CD4-positive, CD25-positive, alpha-beta regulatory T cell (primary cell): ENCODE data around the gene CPVL. TPM values are rescaled to one million over a fixed set of nuclear protein-coding genes. Genes with fewer than 3 reads are reported as not detected.

Source experiments
- ATAC-seq, 2 donors: fragments of 150-1000 bp; cut with Tn5 transposase; one replicate each; pipeline ENCODE4 v1.10.0; 2021; ENCODE audit warnings: low read depth in 2 of 2, moderate number of reproducible peaks in 2 of 2, moderate library complexity in 1 of 2
- DNase-seq, 3 donors: peaks; one replicate each; pipeline versions ENCODE4 v3.0.0 to v3.0.0-alpha.2; 2012 to 2022; ENCODE audit warnings: mixed read lengths in 1 of 3
- H3K27ac ChIP-seq: one replicate; pipeline ENCODE4 v1.7.0; 2013; ENCODE audit warnings: mild to moderate bottlenecking, low read length; ENCODE audit not compliant: insufficient read depth, poor library complexity, severe bottlenecking
- H3K27me3 ChIP-seq: one replicate; pipeline ENCODE4 v1.7.0; 2013; ENCODE audit warnings: low read length; ENCODE audit not compliant: control insufficient read depth, insufficient read depth
- H3K36me3 ChIP-seq: one replicate; pipeline ENCODE4 v1.7.0; 2013; ENCODE audit warnings: mild to moderate bottlenecking, low read length, moderate library complexity; ENCODE audit not compliant: control insufficient read depth, insufficient read depth
- H3K4me1 ChIP-seq: 2 replicates; pipeline ENCODE4 v1.7.0; 2013; ENCODE audit warnings: mild to moderate bottlenecking, low read length; ENCODE audit not compliant: insufficient read depth, control insufficient read depth, poor library complexity, severe bottlenecking
- H3K4me3 ChIP-seq: one replicate; pipeline ENCODE4 v1.7.0; 2013; ENCODE audit warnings: low read depth, mild to moderate bottlenecking, low read length, moderate library complexity
- H3K9me3 ChIP-seq, 2 experiments: 1 replicate in 1 of 2; 2 replicates in 1 of 2; pipeline ENCODE4 v1.7.0; 2013; ENCODE audit warnings: low read length in 2 of 2, mild to moderate bottlenecking in 1 of 2, moderate library complexity in 1 of 2; ENCODE audit not compliant: control insufficient read depth in 2 of 2
- H3K27ac Mint-ChIP-seq, 3 donors: one replicate each; pipeline ENCODE4 v1.8.0; 2020 to 2022; ENCODE audit warnings: mild to moderate bottlenecking in 3 of 3, mixed read lengths in 3 of 3, moderate library complexity in 2 of 3
- H3K27me3 Mint-ChIP-seq: one replicate; pipeline ENCODE4 v1.8.0; 2022; ENCODE audit warnings: mild to moderate bottlenecking, mixed read lengths
- H3K36me3 Mint-ChIP-seq: one replicate; pipeline ENCODE4 v1.8.0; 2020; ENCODE audit warnings: mixed read lengths
- H3K4me1 Mint-ChIP-seq, 4 donors: one replicate each; pipeline ENCODE4 v1.8.0; 2020 to 2022; ENCODE audit warnings: mixed read lengths in 4 of 4, mild to moderate bottlenecking in 1 of 4
- H3K4me3 Mint-ChIP-seq, 4 donors: one replicate each; pipeline ENCODE4 v1.8.0; 2020 to 2022; ENCODE audit warnings: mild to moderate bottlenecking in 4 of 4, mixed read lengths in 4 of 4, moderate library complexity in 3 of 4
- H3K9me3 Mint-ChIP-seq, 7 donors: one replicate each; pipeline ENCODE4 v1.8.0; 2020 to 2022; ENCODE audit warnings: mixed read lengths in 7 of 7, mild to moderate bottlenecking in 3 of 7, moderate library complexity in 2 of 7
- polyA plus RNA-seq, 4 donors: library from polyadenylated mRNA; unstranded; fragments of 300-500 nt; fragmentation: Illumina TruSeq; gene quantifications; one replicate each; pipeline ENCODE4 v1.2.3, GENCODE V29; 2021
- total RNA-seq: library from RNA; stranded (reverse); gene quantifications from one replicate; pipeline ENCODE4 v1.2.3, GENCODE V29; 2022

CPVL gene
- total and polyA plus RNA-seq, 5 donors from 2014 or later: 0.15 to 1.3 (median 0.77) TPM; not detected in 1

- Histone ChIP-seq H3K4me1 (no peaks in the 10 kb centered on the region), H3K27me3 (no peaks in the 10 kb centered on the region), H3K4me3 (no peak overlapping the region), H3K36me3 (no peaks in the 10 kb centered on the region), H3K27ac (no peak overlapping the region), H3K9me3 (no peaks in the 10 kb centered on the region)
- DNase-seq (no peak), ATAC-seq (no peak)
- H3K27ac Mint-ChIP-seq: no peak overlapping the region
- peaks cover 0 to 2% (median 0%) of the 10 kb centered on the region in 4 donors for H3K4me1 Mint-ChIP-seq
- H3K9me3 Mint-ChIP-seq: peaks cover 0 to 6% (median 4%) of the 10 kb centered on the region in 7 donors
- H3K4me3 Mint-ChIP-seq: no peak overlapping the region
- H3K27me3 Mint-ChIP-seq: peaks cover 6% of the 10 kb centered on the region
- no peaks in the 10 kb centered on the region for H3K36me3 Mint-ChIP-seq
Measured at GRCh38 chr7:29139796-29140195, 6.5 kb downstream of the CPVL start.

- Histone ChIP-seq H3K27ac (no peak overlapping the region), H3K4me1 (no peaks in the 10 kb centered on the region), H3K36me3 (no peaks in the 10 kb centered on the region), H3K4me3 (no peak overlapping the region), H3K9me3 (no peaks in the 10 kb centered on the region), H3K27me3 (no peaks in the 10 kb centered on the region)
- Mint-ChIP-seq H3K27me3 (peaks cover 6% of the 10 kb centered on the region), H3K9me3 (peaks cover 0 to 6% (median 4%) of the 10 kb centered on the region in 7 donors), H3K27ac (no peak overlapping the region), H3K36me3 (no peaks in the 10 kb centered on the region), H3K4me3 (no peak overlapping the region), H3K4me1 (peaks cover 0 to 2% (median 0%) of the 10 kb centered on the region in 4 donors)
- ATAC-seq (no peak), DNase-seq (no peak)
Measured at GRCh38 chr7:29139191-29139590, 7.1 kb downstream of the CPVL start.

GRCh38 chr7:29138588-29138987 is 7.7 kb downstream of the CPVL start:
- Mint-ChIP-seq H3K36me3 (no peaks in the 10 kb centered on the region), H3K4me3 (no peak overlapping the region), H3K27ac (no peak overlapping the region), H3K9me3 (peaks cover 0 to 6% (median 4%) of the 10 kb centered on the region in 7 donors), H3K27me3 (peaks cover 7% of the 10 kb centered on the region), H3K4me1 (peaks cover 0 to 2% (median 0%) of the 10 kb centered on the region in 4 donors)
- no peak for ATAC-seq
- no peaks in the 10 kb centered on the region for H3K9me3 ChIP-seq
- DNase-seq: no peak
- H3K36me3 ChIP-seq: no peaks in the 10 kb centered on the region
- no peaks in the 10 kb centered on the region for H3K4me1 ChIP-seq
- H3K4me3 ChIP-seq: no peak overlapping the region
- H3K27ac ChIP-seq: no peak overlapping the region
- no peaks in the 10 kb centered on the region for H3K27me3 ChIP-seq

- H3K27ac Mint-ChIP-seq: no peak overlapping the region
- H3K4me1 Mint-ChIP-seq: peaks cover 0 to 2% (median 0%) of the 10 kb centered on the region in 4 donors
- no peaks in the 10 kb centered on the region for H3K36me3 Mint-ChIP-seq
- H3K4me3 Mint-ChIP-seq: no peak overlapping the region
- peaks cover 0 to 6% (median 4%) of the 10 kb centered on the region in 7 donors for H3K9me3 Mint-ChIP-seq
- Histone ChIP-seq H3K9me3 (no peaks in the 10 kb centered on the region), H3K27me3 (no peaks in the 10 kb centered on the region), H3K36me3 (no peaks in the 10 kb centered on the region), H3K4me3 (no peak overlapping the region), H3K4me1 (no peaks in the 10 kb centered on the region), H3K27ac (no peak overlapping the region)
- DNase-seq (no peak), ATAC-seq (no peak)
- H3K27me3 Mint-ChIP-seq: peaks cover 14% of the 10 kb centered on the region
Measured at GRCh38 chr7:29135846-29136245, 10.5 kb downstream of the CPVL start.

GRCh38 chr7:29132980-29133379 is 13.4 kb downstream of the CPVL start:
- no peak overlapping the region for H3K4me3 Mint-ChIP-seq
- H3K27me3 Mint-ChIP-seq: peaks cover 14% of the 10 kb centered on the region
- Histone ChIP-seq H3K9me3 (no peaks in the 10 kb centered on the region), H3K27ac (no peak overlapping the region), H3K4me3 (no peak overlapping the region), H3K36me3 (no peaks in the 10 kb centered on the region), H3K4me1 (no peaks in the 10 kb centered on the region), H3K27me3 (no peaks in the 10 kb centered on the region)
- ATAC-seq (no peak), DNase-seq (no peak)
- peaks cover 0 to 6% (median 2%) of the 10 kb centered on the region in 7 donors for H3K9me3 Mint-ChIP-seq
- no peak overlapping the region for H3K27ac Mint-ChIP-seq
- H3K4me1 Mint-ChIP-seq: peaks cover 0 to 2% (median 0%) of the 10 kb centered on the region in 4 donors
- H3K36me3 Mint-ChIP-seq: no peaks in the 10 kb centered on the region

- peaks cover 17% of the 10 kb centered on the region for H3K27me3 Mint-ChIP-seq
- H3K36me3 ChIP-seq: no peaks in the 10 kb centered on the region
- H3K4me1 Mint-ChIP-seq: no peaks in the 10 kb centered on the region
- no peak overlapping the region for H3K4me3 Mint-ChIP-seq
- ATAC-seq: no peak
- no peaks in the 10 kb centered on the region for H3K9me3 ChIP-seq
- DNase-seq: no peak
- H3K9me3 Mint-ChIP-seq: peaks cover 0 to 6% (median 2%) of the 10 kb centered on the region in 7 donors
- no peaks in the 10 kb centered on the region for H3K4me1 ChIP-seq
- no peaks in the 10 kb centered on the region for H3K36me3 Mint-ChIP-seq
- H3K27ac ChIP-seq: no peak overlapping the region
- no peak overlapping the region for H3K4me3 ChIP-seq
- H3K27me3 ChIP-seq: no peaks in the 10 kb centered on the region
- H3K27ac Mint-ChIP-seq: no peak overlapping the region
Measured at GRCh38 chr7:29131678-29132077, 14.7 kb downstream of the CPVL start.

GRCh38 chr7:29130096-29130495 is 16.2 kb downstream of the CPVL start:
- Mint-ChIP-seq H3K9me3 (no peaks in the 10 kb centered on the region), H3K4me1 (no peaks in the 10 kb centered on the region), H3K27me3 (peaks cover 22% of the 10 kb centered on the region), H3K36me3 (no peaks in the 10 kb centered on the region), H3K4me3 (no peak overlapping the region), H3K27ac (no peak overlapping the region)
- H3K4me3 ChIP-seq: no peak overlapping the region
- H3K36me3 ChIP-seq: no peaks in the 10 kb centered on the region
- H3K27me3 ChIP-seq: no peaks in the 10 kb centered on the region
- no peaks in the 10 kb centered on the region for H3K4me1 ChIP-seq
- ATAC-seq (no peak), DNase-seq (no peak)
- no peaks in the 10 kb centered on the region for H3K9me3 ChIP-seq
- no peak overlapping the region for H3K27ac ChIP-seq

GRCh38 chr7:29127527-29127926 is 18.8 kb downstream of the CPVL start:
- ATAC-seq (no peak), DNase-seq (no peak)
- Histone ChIP-seq H3K27me3 (no peaks in the 10 kb centered on the region), H3K36me3 (no peaks in the 10 kb centered on the region), H3K9me3 (no peaks in the 10 kb centered on the region), H3K4me3 (no peak overlapping the region), H3K27ac (no peak overlapping the region), H3K4me1 (no peaks in the 10 kb centered on the region)
- H3K4me1 Mint-ChIP-seq: no peaks in the 10 kb centered on the region
- H3K27ac Mint-ChIP-seq: no peak overlapping the region
- H3K4me3 Mint-ChIP-seq: no peak overlapping the region
- H3K27me3 Mint-ChIP-seq: peaks cover 14% of the 10 kb centered on the region
- H3K36me3 Mint-ChIP-seq: no peaks in the 10 kb centered on the region
- H3K9me3 Mint-ChIP-seq: no peaks in the 10 kb centered on the region
